Thoracic aorta (tissue), 2 donors: Measurements from ENCODE around the gene ZMYND11. TPM values are rescaled to one million over a fixed set of nuclear protein-coding genes. Genes with fewer than 3 reads are reported as not detected.

Experiments
- ATAC-seq: fragments of 150-250 bp; one replicate; pipeline ENCODE4 v1.8.0; 2017; ENCODE audit warnings: low read depth; ENCODE audit not compliant: insufficient number of reproducible peaks, low FRiP score
- DNase-seq: peaks from one replicate; pipeline ENCODE4 v3.0.0-alpha.2; 2020; ENCODE audit warnings: low spot score
- H3K27ac ChIP-seq, 2 donors: fragments of 200-600 bp; sonication (generic); 1 replicate in 1 of 2; 2 replicates in 1 of 2; pipeline ENCODE4 v1.5.1; 2016; ENCODE audit warnings: mild to moderate bottlenecking in 2 of 2, moderate library complexity in 2 of 2
- H3K27me3 ChIP-seq: fragments of 200-600 bp; sonication (generic); replicated peaks from 2 replicates; pipeline ENCODE4 v1.6.0; 2016; ENCODE audit warnings: mild to moderate bottlenecking; ENCODE audit not compliant: insufficient read depth
- H3K36me3 ChIP-seq: fragments of 200-600 bp; sonication (generic); one replicate; pipeline ENCODE4 v1.5.1; 2016
- H3K4me1 ChIP-seq, 2 donors: fragments of 200-600 bp; sonication (generic); 1 replicate in 1 of 2; 2 replicates in 1 of 2; pipeline versions ENCODE4 v1.5.1 to v1.6.0; 2016; ENCODE audit warnings: low read depth in 2 of 2, mild to moderate bottlenecking in 1 of 2; ENCODE audit not compliant: control insufficient read depth in 1 of 2
- H3K4me3 ChIP-seq: fragments of 200-600 bp; sonication (generic); 2 replicates; pipeline ENCODE4 v1.5.1; 2016; ENCODE audit warnings: mild to moderate bottlenecking
- H3K9me3 ChIP-seq: fragments of 200-600 bp; sonication (generic); 2 replicates; pipeline ENCODE4 v1.5.1; 2016
- CTCF ChIP-seq: fragments of 200-600 bp; sonication (generic); IDR thresholded peaks from one replicate; pipeline ENCODE4 v1.5.1; 2019; ENCODE audit warnings: antibody characterized with exemption
- total RNA-seq, 2 donors: library from RNA; depleted of rRNA; stranded (reverse); fragments of >200 nt; gene quantifications; one replicate each; pipeline versions ENCODE4 v1.1.0 to v1.2.3, GENCODE V29; 2016

Gene ZMYND11
- total RNA-seq, 2 donors from 2014 or later = 56.9 to 103 TPM

- H3K9me3 ChIP-seq = peaks cover 6% of the 10 kb centered on the region
- no peaks in the 10 kb centered on the region for H3K36me3 ChIP-seq
- no peak for ATAC-seq
- no peak for DNase-seq
- no peak overlapping the region for H3K4me3 ChIP-seq
- no peaks in the 10 kb centered on the region for H3K27me3 ChIP-seq
- TF ChIP-seq CTCF = no peak
- no peaks in the 10 kb centered on the region for H3K4me1 ChIP-seq
- no peak overlapping the region for H3K27ac ChIP-seq
These were observed 39.7 kb upstream of the ZMYND11 start for GRCh38 chr10:95356-96115.

GRCh38 chr10:96466-96865 lies 38.8 kb upstream of the ZMYND11 start:
- H3K4me3 ChIP-seq = no peak overlapping the region

GRCh38 chr10:104416-104815 lies 30.8 kb upstream of the ZMYND11 start:
- no peak overlapping the region for H3K4me3 ChIP-seq
- no peak overlapping the region for H3K27ac ChIP-seq
- no peaks in the 10 kb centered on the region for H3K36me3 ChIP-seq
- no peaks in the 10 kb centered on the region for H3K9me3 ChIP-seq
- ATAC-seq (no peak), DNase-seq (no peak)
- H3K4me1 ChIP-seq = no peaks in the 10 kb centered on the region
- no peak for TF ChIP-seq CTCF
- H3K27me3 ChIP-seq = no peaks in the 10 kb centered on the region

More at GRCh38 chr10:96466-96865, 38.8 kb upstream of the ZMYND11 start:
- no peaks in the 10 kb centered on the region for H3K36me3 ChIP-seq
- no peak overlapping the region for H3K27ac ChIP-seq
- H3K9me3 ChIP-seq = peaks cover 6% of the 10 kb centered on the region
- no peak for TF ChIP-seq CTCF
- no peaks in the 10 kb centered on the region for H3K4me1 ChIP-seq
- H3K27me3 ChIP-seq = no peaks in the 10 kb centered on the region
- no peak for ATAC-seq
- no peak for DNase-seq

GRCh38 chr10:104862-105565 lies 30.2 kb upstream of the ZMYND11 start:
- no peaks in the 10 kb centered on the region for H3K4me1 ChIP-seq
- no peak for DNase-seq
- H3K27ac ChIP-seq = no peak overlapping the region
- no peak overlapping the region for H3K4me3 ChIP-seq
- no peaks in the 10 kb centered on the region for H3K9me3 ChIP-seq
- no peak for TF ChIP-seq CTCF
- no peaks in the 10 kb centered on the region for H3K36me3 ChIP-seq
- ATAC-seq = no peak
- no peaks in the 10 kb centered on the region for H3K27me3 ChIP-seq

GRCh38 chr10:105806-106205 lies 29.4 kb upstream of the ZMYND11 start:
- Histone ChIP-seq H3K36me3 (no peaks in the 10 kb centered on the region), H3K9me3 (no peaks in the 10 kb centered on the region), H3K27me3 (no peaks in the 10 kb centered on the region), H3K4me3 (no peak overlapping the region), H3K4me1 (no peaks in the 10 kb centered on the region), H3K27ac (no peak overlapping the region)
- TF ChIP-seq CTCF = no peak
- ATAC-seq (no peak), DNase-seq (no peak)
